H1 (cell line): ENCODE data around the gene ACADVL. TPM values are rescaled to one million over a fixed set of nuclear protein-coding genes. Genes with fewer than 3 reads are reported as not detected.
A peak's percentile ranks its signal among the peaks of the same experiment; 100 is the strongest.

ENCODE experiments used
- CTCF ChIA-PET: fragments of 300-600 bp; sonication (Branson Sonifier 250); formaldehyde crosslinking; loops from one replicate; lab custom pipeline; 2021; ENCODE audit not compliant: partially characterized antibody; lab: Charles Lee
- POLR2A ChIA-PET: fragments of 300-600 bp; sonication (Branson Sonifier 250); formaldehyde crosslinking; loops from one replicate; lab custom pipeline; 2021; ENCODE audit warnings: inconsistent platforms; ENCODE audit not compliant: partially characterized antibody; lab: Charles Lee
- DNase-seq, 2 experiments: peaks; one replicate each; pipeline versions ENCODE4 v3.0.0 to v3.0.0-alpha.2; 2010 to 2022; ENCODE audit warnings: low spot score in 2 of 2, low read depth in 1 of 2, mixed read lengths in 1 of 2
- FAIRE-seq: peaks from 2 replicates; lab custom pipeline; 2011; peaks lifted over from hg19 to GRCh38; lab: Jason Lieb, UNC
- H2AFZ ChIP-seq: 2 replicates; pipeline ENCODE4 v1.8.1; 2012; ENCODE audit warnings: low read length, inconsistent platforms
- H2AK5ac ChIP-seq: 2 replicates; pipeline ENCODE4 v1.6.1; 2013; ENCODE audit warnings: low read depth, low read length
- H2BK120ac ChIP-seq: replicated peaks from 2 replicates; pipeline ENCODE3; 2013; ENCODE audit warnings: low read depth, low read length, inconsistent platforms
- H2BK12ac ChIP-seq: 2 replicates; pipeline ENCODE4 v1.6.1; 2013; ENCODE audit warnings: low read depth, low read length
- H2BK15ac ChIP-seq: 2 replicates; pipeline ENCODE4 v1.6.1; 2013; ENCODE audit warnings: low read length
- H2BK20ac ChIP-seq: 2 replicates; pipeline ENCODE4 v1.6.1; 2013; ENCODE audit warnings: low read length
- H2BK5ac ChIP-seq: 2 replicates; pipeline ENCODE4 v1.6.1; 2013; ENCODE audit warnings: low read depth, low read length
- H3K14ac ChIP-seq: 2 replicates; pipeline ENCODE4 v1.6.1; 2013; ENCODE audit warnings: inconsistent platforms; ENCODE audit not compliant: insufficient read length
- H3K18ac ChIP-seq: 2 replicates; pipeline ENCODE4 v1.6.1; 2013; ENCODE audit warnings: low read length; ENCODE audit errors: extremely low read depth
- H3K23ac ChIP-seq: 2 replicates; pipeline ENCODE4 v1.6.1; 2013; ENCODE audit warnings: inconsistent platforms; ENCODE audit not compliant: insufficient read length
- H3K23me2 ChIP-seq: 2 replicates; pipeline ENCODE4 v1.6.1; 2013; ENCODE audit warnings: low read depth, low read length
- H3K27ac ChIP-seq: 2 replicates; pipeline ENCODE4 v1.6.1; 2011; ENCODE audit warnings: low read depth, low read length, inconsistent platforms
- H3K27me3 ChIP-seq, 4 experiments: replicated peaks in 1 of 4; 1 replicate in 1 of 4; 2 replicates in 3 of 4; pipeline versions ENCODE4 v1.6.1 to v1.8.1; 2011 to 2013; ENCODE audit warnings: low read length in 3 of 4, mild to moderate bottlenecking in 3 of 4, inconsistent platforms in 2 of 4, mixed read lengths in 2 of 4, moderate library complexity in 1 of 4; ENCODE audit not compliant: control insufficient read depth in 3 of 4, insufficient read depth in 3 of 4; ENCODE audit errors: extremely low read depth in 1 of 4
- H3K36me3 ChIP-seq, 4 experiments: 2 replicates each; pipeline versions ENCODE4 v1.6.1 to v1.8.1; 2011 to 2013; ENCODE audit warnings: mild to moderate bottlenecking in 4 of 4, low read length in 3 of 4, moderate library complexity in 2 of 4, control low read depth in 1 of 4, inconsistent platforms in 1 of 4; ENCODE audit not compliant: insufficient read depth in 4 of 4, control insufficient read depth in 2 of 4
- H3K4ac ChIP-seq: replicated peaks from 2 replicates; pipeline ENCODE3; 2013; ENCODE audit warnings: low read length, low read depth, mixed read lengths, inconsistent platforms; ENCODE audit not compliant: insufficient read length
- H3K4me1 ChIP-seq, 4 experiments: replicated peaks in 1 of 4; 1 replicate in 1 of 4; 2 replicates in 3 of 4; pipeline versions ENCODE4 v1.6.1 to v1.8.1; 2011 to 2013; ENCODE audit warnings: low read length in 3 of 4, inconsistent platforms in 2 of 4, mixed read lengths in 1 of 4; ENCODE audit not compliant: insufficient read depth in 4 of 4, control insufficient read depth in 3 of 4
- H3K4me2 ChIP-seq, 2 experiments: 2 replicates each; pipeline versions ENCODE4 v1.6.1 to v1.8.1; 2011 to 2013; ENCODE audit warnings: low read depth in 2 of 2, low read length in 2 of 2, control low read depth in 1 of 2, inconsistent platforms in 1 of 2, mild to moderate bottlenecking in 1 of 2; ENCODE audit not compliant: insufficient read depth in 1 of 2
- H3K4me3 ChIP-seq, 4 experiments: fragments of 200-600, 300-600 bp in 1 of 4; sonication (generic), shearing (Covaris generic), sonication (Bioruptor Twin) in 1 of 4; 2 replicates each; pipeline versions ENCODE4 v1.5.1 to v1.8.1; 2011 to 2016; ENCODE audit warnings: low read length in 4 of 4, low read depth in 3 of 4, control low read depth in 2 of 4, inconsistent platforms in 2 of 4, mild to moderate bottlenecking in 2 of 4, mixed read lengths in 1 of 4, moderate library complexity in 1 of 4; ENCODE audit not compliant: insufficient read depth in 2 of 4; ENCODE audit errors: extremely low read depth in 1 of 4
- H3K56ac ChIP-seq: replicated peaks from 2 replicates; pipeline ENCODE3; 2013; ENCODE audit warnings: low read depth, mild to moderate bottlenecking, mixed read lengths, low read length, inconsistent platforms; ENCODE audit not compliant: insufficient read length
- H3K79me1 ChIP-seq: 2 replicates; pipeline ENCODE4 v1.6.1; 2013; ENCODE audit warnings: low read depth, low read length, control low read depth
- H3K79me2 ChIP-seq, 2 experiments: 2 replicates each; pipeline versions ENCODE4 v1.6.1 to v1.8.1; 2012 to 2013; ENCODE audit warnings: low read length in 2 of 2, mild to moderate bottlenecking in 2 of 2, inconsistent platforms in 1 of 2; ENCODE audit not compliant: insufficient read depth in 2 of 2, control insufficient read depth in 1 of 2
- H3K9ac ChIP-seq, 4 experiments: replicated peaks in 1 of 4; 1 replicate in 1 of 4; 2 replicates in 3 of 4; pipeline versions ENCODE4 v1.6.1 to v1.8.1; 2011 to 2013; ENCODE audit warnings: low read depth in 3 of 4, low read length in 3 of 4, control low read depth in 2 of 4, mild to moderate bottlenecking in 2 of 4, moderate library complexity in 2 of 4, inconsistent platforms in 1 of 4; ENCODE audit errors: extremely low read depth in 1 of 4
- H3K9me3 ChIP-seq, 2 experiments: 2 replicates each; pipeline versions ENCODE4 v1.6.1 to v1.8.1; 2012 to 2013; ENCODE audit warnings: mild to moderate bottlenecking in 2 of 2, moderate library complexity in 2 of 2, control low read depth in 1 of 2, inconsistent platforms in 1 of 2, low read depth in 1 of 2, low read length in 1 of 2, mixed read lengths in 1 of 2; ENCODE audit not compliant: insufficient read depth in 2 of 2
- H4K20me1 ChIP-seq, 2 experiments: replicated peaks in 1 of 2; 2 replicates each; pipeline versions ENCODE3 to v1.8.1; 2011 to 2013; ENCODE audit warnings: inconsistent platforms in 2 of 2, low read length in 2 of 2, mild to moderate bottlenecking in 1 of 2; ENCODE audit not compliant: insufficient read depth in 2 of 2, control insufficient read depth in 1 of 2
- H4K5ac ChIP-seq: 2 replicates; pipeline ENCODE4 v1.6.1; 2013; ENCODE audit warnings: low read length, low read depth, mixed read lengths, inconsistent platforms; ENCODE audit not compliant: insufficient read length
- H4K8ac ChIP-seq: 2 replicates; pipeline ENCODE4 v1.8.0; 2013; ENCODE audit warnings: mild to moderate bottlenecking, moderate library complexity, low read length, inconsistent platforms; ENCODE audit not compliant: insufficient read depth; ENCODE audit errors: extremely low read depth
- H4K91ac ChIP-seq: replicated peaks from 2 replicates; pipeline ENCODE3; 2013; ENCODE audit warnings: low read length, mixed read lengths, inconsistent platforms; ENCODE audit not compliant: insufficient read length
- ASH2L ChIP-seq: fragments of 200-600, 300-600 bp; sonication (generic); IDR thresholded peaks from one replicate; pipeline ENCODE4 v1.7.1; 2017; ENCODE audit warnings: low read length
- BACH1 ChIP-seq: IDR thresholded peaks from 2 replicates; pipeline ENCODE4 v1.6.1; 2012; ENCODE audit warnings: low read length, improper control_type of control experiment
- CBX8 ChIP-seq: fragments of 300-800, 300-1000 bp; sonication (generic); IDR thresholded peaks from 2 replicates; pipeline ENCODE4 v1.7.1; 2016; ENCODE audit warnings: low read depth, low read length, borderline replicate concordance
- HDAC6 ChIP-seq: IDR thresholded peaks from one replicate; pipeline ENCODE4 v1.7.1; 2012; ENCODE audit warnings: low read depth, mild to moderate bottlenecking, inconsistent platforms, low read length, moderate library complexity
- KDM5A ChIP-seq: fragments of 200-600 bp; IDR thresholded peaks from 2 replicates; pipeline ENCODE4 v1.7.1; 2012; ENCODE audit warnings: mild to moderate bottlenecking, low read length, inconsistent platforms, mixed read lengths
- MAX ChIP-seq: IDR thresholded peaks from 2 replicates; pipeline ENCODE4 v1.6.1; 2012; ENCODE audit warnings: inconsistent platforms
- NANOG ChIP-seq: IDR thresholded peaks from 2 replicates; pipeline ENCODE4 v1.6.1; 2011; ENCODE audit warnings: low read length, low read depth, mild to moderate bottlenecking, inconsistent platforms; ENCODE audit not compliant: insufficient read depth, poor library complexity, severe bottlenecking
- PHF8 ChIP-seq: fragments of 200-600 bp; sonication (generic); conservative IDR thresholded peaks from 2 replicates; pipeline ENCODE4 v1.7.1; 2012; ENCODE audit warnings: low read depth, mild to moderate bottlenecking, inconsistent platforms, low read length, moderate library complexity
- POLR2A ChIP-seq, 2 experiments: IDR thresholded peaks; 1 replicate in 1 of 2; 2 replicates in 1 of 2; pipeline ENCODE4 v1.6.1; 2011; ENCODE audit warnings: low read depth in 2 of 2, low read length in 2 of 2, mild to moderate bottlenecking in 2 of 2; ENCODE audit errors: control extremely low read depth in 1 of 2
- RFX5 ChIP-seq: IDR thresholded peaks from 2 replicates; pipeline ENCODE4 v1.6.1; 2011; ENCODE audit warnings: low read depth, low read length, improper control_type of control experiment, borderline replicate concordance
- SIN3A ChIP-seq, 2 experiments: IDR thresholded peaks in 1 of 2; conservative IDR thresholded peaks in 1 of 2; 2 replicates each; pipeline ENCODE4 v1.6.1; 2011 to 2012; ENCODE audit warnings: low read length in 2 of 2, improper control_type of control experiment in 1 of 2, low read depth in 1 of 2, mild to moderate bottlenecking in 1 of 2
- SP4 ChIP-seq: IDR thresholded peaks from 2 replicates; pipeline ENCODE4 v1.6.1; 2012; ENCODE audit warnings: low read length, inconsistent platforms
- WGBS, 2 experiments: shearing (Covaris generic) in 1 of 2; methylation state at CpG; one replicate each; pipeline versions ENCODE4 v1.1.6 to v1.1.7; 2013 to 2015; ENCODE audit warnings: low lambda C conversion rate in 2 of 2, mixed read lengths in 2 of 2, inconsistent platforms in 1 of 2, low coverage in 1 of 2, missing lambda C conversion rate in 1 of 2; ENCODE audit not compliant: insufficient replicate concordance in 2 of 2, insufficient coverage in 1 of 2, insufficient read length in 1 of 2; ENCODE audit errors: extremely low coverage in 1 of 2, missing lambda C conversion rate in 1 of 2; 5-methylcytosine and 5-hydroxymethylcytosine counted together
- polyA plus RNA-seq, 7 experiments: library from polyadenylated mRNA; depleted of rRNA in 3 of 7; stranded (reverse) in 5 of 7; unstranded in 2 of 7; fragments of >200 nt in 5 of 7; fragments of 200-250 nt in 2 of 7; gene quantifications; 1 replicate in 5 of 7; 2 replicates in 1 of 7; 4 replicates in 1 of 7; pipeline versions ENCODE4 v1.2.1 to v1.2.3, GENCODE V29; 2011 to 2013; ENCODE audit warnings: missing spikeins in 2 of 7, mixed read lengths in 2 of 7
- total RNA-seq: library from RNA; stranded (reverse); fragmentation: NEBNext Ultra II Directional; extraction: Animal tissue kit (Norgen Biotek cat#: 25700); gene quantifications from 2 replicates; pipeline ENCODE4 v1.2.1, GENCODE V29; 2021

ACADVL gene
- total and polyA plus RNA-seq, 2 of the 8 experiments (the other 6 are each of a cell fraction or from before 2014, with no cell fraction given): 181 to 231 TPM

DNA sequence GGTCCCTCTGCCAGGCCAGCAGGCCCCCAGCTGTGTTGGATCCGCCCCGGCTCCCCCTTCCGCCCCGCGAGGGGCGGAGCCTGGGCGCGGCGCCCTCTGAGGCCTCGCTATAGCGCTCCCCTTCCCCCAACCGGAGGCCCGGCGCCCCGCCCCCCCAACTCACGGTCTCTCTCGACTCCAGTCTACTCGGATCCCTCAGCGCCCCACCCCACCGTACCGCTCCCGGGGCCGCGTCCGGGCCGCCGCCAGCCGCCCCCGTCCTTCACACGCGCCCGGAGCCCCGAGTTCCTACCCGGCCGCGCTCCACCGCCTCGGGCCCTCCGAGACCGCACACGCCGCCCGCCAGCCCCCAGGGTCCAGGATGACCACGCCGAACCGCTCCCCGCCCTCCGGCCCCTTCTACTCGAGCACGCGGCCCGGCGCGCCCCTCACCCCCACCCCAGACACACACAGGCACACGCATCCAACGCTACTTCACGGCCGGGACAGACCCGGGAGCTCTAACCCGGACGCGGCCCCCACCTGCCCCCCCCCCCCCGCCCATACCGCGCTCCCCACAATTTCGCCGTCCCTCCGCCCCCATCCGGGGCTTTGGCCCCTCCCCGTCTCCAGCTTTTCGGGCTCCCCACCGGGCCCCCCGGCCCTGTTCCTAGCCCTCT, 18.2 kb downstream of the ACADVL start:
- Histone ChIP-seq H3K23ac (no peak overlapping the region), H2BK120ac (no peak overlapping the region), H3K56ac (no peak overlapping the region), H3K4me3 (peak overlapping the region; percentile 56 to 95 (median 92)), H3K4ac (no peak overlapping the region), H3K27ac (peak overlapping the region; percentile 66; the same call in 1 of the 2 replicates), H3K4me2 (peak overlapping the region; percentile 74 to 77), H3K18ac (no peak overlapping the region), H3K9ac (peak overlapping the region; percentile 34 to 76 (median 69); a peak in 6 of 7 replicates), H2AFZ (no peak overlapping the region), H4K20me1 (peaks cover 8 to 19% of the 10 kb centered on the region in 2 experiments), H2AK5ac (no peak overlapping the region), H4K91ac (no peak overlapping the region), H3K79me1 (peaks cover 8% of the 10 kb centered on the region; the same call in 1 of the 2 replicates), H3K79me2 (peaks cover 3 to 59% of the 10 kb centered on the region in 2 experiments; a peak in 3 of 4 replicates), H3K27me3 (no peaks in the 10 kb centered on the region), H3K36me3 (peaks cover 15 to 36% (median 22%) of the 10 kb centered on the region in 4 experiments; a peak in 6 of 8 replicates), H2BK5ac (peak overlapping the region; percentile 87), H3K23me2 (peaks cover 14% of the 10 kb centered on the region), H3K9me3 (no peaks in the 10 kb centered on the region), H2BK15ac (no peak overlapping the region), H3K4me1 (peaks cover 5 to 24% (median 12%) of the 10 kb centered on the region in 4 experiments), H4K8ac (peak overlapping the region; percentile 66; the same call in 1 of the 2 replicates), H2BK12ac (no peak overlapping the region), H2BK20ac (no peak overlapping the region), H3K14ac (no peak overlapping the region), H4K5ac (peak overlapping the region; percentile 19)
- ChIA-PET CTCF (interaction anchor here (0.5 to 6.4 kb wide), 4 partner anchors 13 to 59 kb away, joined by 3 to 46 read pairs (median 4); partner anchors contain the start of genes ACADVL and DLG4), POLR2A (interaction anchor here (0.6 to 19.7 kb wide), 15 partner anchors 10 to 171 kb away, joined by 3 to 386 read pairs (median 10); partner anchors contain the start of genes ACADVL, ACAP1, CLDN7 and CTDNEP1)
- DNase-seq (peak in 1 of 2 experiments; percentile 94), FAIRE-seq (no peak)
- 0% methylated on average over 3 of the region's 73 CpGs; no CpG with 5 or more reads in 1 of the 2 experiments for WGBS, 2 experiments
- TF ChIP-seq HDAC6 (no peak), CBX8 (no peak), RFX5 (no peak), POLR2A (IDR thresholded peaks at IDR 0.05; ENCODE audit: control extremely low read depth in 1 of 2, low read depth in 2 of 2, low read length in 2 of 2) (peak; percentile 37 to 56; a peak in 2 of 3 replicates), MAX (peak; percentile 52; the same call in 1 of the 2 replicates), KDM5A (no peak), SP4 (0 out of 2 replicates have a peak, but pooled peaks have one; percentile 51), BACH1 (no peak), ASH2L (peak; percentile 53), NANOG (no peak), PHF8 (peak; percentile 62), SIN3A (conservative IDR thresholded peaks at IDR 0.05 in 1 of 2, IDR thresholded peaks at IDR 0.05 in 1 of 2; ENCODE audit: low read depth in 1 of 2, low read length in 2 of 2) (peak in 1 of 2 experiments; percentile 14; a peak in 1 of 4 replicates)
